IPS DF 4.7 (cell line): ENCODE measurements around the gene ZBTB38.

ENCODE experiments used
- DNase-seq: peaks from one replicate; pipeline ENCODE4 v3.0.0-alpha.2; 2013; ENCODE audit warnings: low spot score; ENCODE audit errors: extremely low read depth

Gene ZBTB38

GRCh38 chr3:141338881-141339280 is 29.4 kb upstream of the ZBTB38 start:
- no peak for DNase-seq

- no peak for DNase-seq
Measured at GRCh38 chr3:141341536-141341935, 26.8 kb upstream of the ZBTB38 start.

GRCh38 chr3:141342386-141342785 is 25.9 kb upstream of the ZBTB38 start:
- DNase-seq: no peak

GRCh38 chr3:141343077-141343476 is 25.2 kb upstream of the ZBTB38 start:
- DNase-seq: no peak

GRCh38 chr3:141343865-141344271 is 24.4 kb upstream of the ZBTB38 start:
- DNase-seq: no peak

GRCh38 chr3:141345528-141345927 is 22.8 kb upstream of the ZBTB38 start:
- DNase-seq: no peak

- no peak for DNase-seq
Measured at GRCh38 chr3:141346007-141346406, 22.3 kb upstream of the ZBTB38 start.

GRCh38 chr3:141346418-141346817 is 21.9 kb upstream of the ZBTB38 start:
- no peak for DNase-seq

- no peak for DNase-seq
Measured at GRCh38 chr3:141346839-141347238, 21.5 kb upstream of the ZBTB38 start.

- DNase-seq: no peak
Measured at GRCh38 chr3:141348837-141349236, 19.5 kb upstream of the ZBTB38 start.

GRCh38 chr3:141349711-141350110 is 18.6 kb upstream of the ZBTB38 start:
- no peak for DNase-seq

GRCh38 chr3:141350666-141351065 is 17.6 kb upstream of the ZBTB38 start:
- no peak for DNase-seq

GRCh38 chr3:141352262-141352984 is 15.9 kb upstream of the ZBTB38 start:
- DNase-seq: no peak

- DNase-seq: no peak
Measured at GRCh38 chr3:141353652-141354495, 14.4 kb upstream of the ZBTB38 start.

- no peak for DNase-seq
Measured at GRCh38 chr3:141354517-141354916, 13.8 kb upstream of the ZBTB38 start.

GRCh38 chr3:141355242-141355641 is 13.1 kb upstream of the ZBTB38 start:
- no peak for DNase-seq

- DNase-seq: no peak
Measured at GRCh38 chr3:141356046-141356445, 12.3 kb upstream of the ZBTB38 start.

- DNase-seq: no peak
Measured at GRCh38 chr3:141360888-141361598, 7.3 kb upstream of the ZBTB38 start.

GRCh38 chr3:141362736-141363135 is 5.6 kb upstream of the ZBTB38 start:
- DNase-seq: no peak

- no peak for DNase-seq
Measured at GRCh38 chr3:141365201-141365600, 3.1 kb upstream of the ZBTB38 start.

GRCh38 chr3:141366285-141367037 is 1.8 kb upstream of the ZBTB38 start:
- DNase-seq: no peak
